GM18508 (cell line): Measurements from ENCODE around the gene C10orf120.

Experiments
- ATAC-seq: cut with Tn5 transposase; IDR thresholded peaks from one replicate; pipeline ENCODE4 v1.9.1; 2021; ENCODE audit warnings: moderate number of reproducible peaks; ENCODE audit not compliant: insufficient read depth, unreplicated experiment

The C10orf120 gene

DNA sequence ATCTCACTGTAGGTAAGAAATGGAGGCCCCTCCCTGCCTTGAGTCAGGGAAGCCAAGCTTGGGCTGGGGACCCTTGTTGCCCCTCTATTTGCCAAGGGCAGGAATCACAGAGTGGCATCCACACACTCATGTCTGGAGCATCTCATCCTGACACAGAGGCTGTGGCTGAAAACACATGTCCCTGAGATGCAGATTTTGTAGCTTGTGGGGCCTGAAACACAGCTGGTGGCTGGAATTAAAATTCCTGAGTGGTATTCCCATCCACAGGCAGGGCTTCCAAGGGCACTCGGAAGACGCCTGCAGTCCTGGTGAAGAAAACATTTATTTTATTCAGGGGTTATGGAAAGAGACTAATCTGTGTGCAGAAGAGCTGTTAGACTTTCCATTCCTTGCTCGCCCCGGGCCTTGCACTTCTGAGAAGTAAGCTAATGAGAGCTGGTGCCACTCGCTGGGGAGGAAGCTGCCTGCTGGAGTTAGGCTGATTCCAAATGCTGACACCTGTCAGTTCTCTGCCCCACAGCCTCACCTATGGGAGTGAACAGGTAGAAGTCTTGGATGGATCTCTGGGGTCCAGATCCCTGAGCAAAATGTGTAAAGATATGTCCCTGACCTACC lies 36.0 kb downstream of the C10orf120 start:
- no peak for ATAC-seq

DNA sequence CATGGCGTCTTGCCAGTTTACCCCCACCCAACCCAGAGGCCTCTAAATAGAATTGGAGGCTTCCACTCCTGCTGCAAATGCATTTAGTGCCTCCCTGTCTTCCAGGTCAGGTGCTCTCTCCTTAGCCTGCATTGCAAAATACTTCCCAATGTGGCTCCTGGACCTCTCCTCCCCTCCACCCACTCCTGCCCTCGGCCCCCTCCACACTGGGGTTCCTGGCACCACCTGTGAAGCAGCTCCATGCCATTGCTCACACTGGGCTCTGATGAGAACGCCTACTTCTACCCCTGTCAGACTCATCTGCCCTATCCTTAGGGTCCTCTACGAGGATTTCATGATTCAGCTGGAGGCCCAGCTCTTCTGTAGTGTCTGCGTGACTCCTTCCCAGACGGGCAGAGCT lies 37.4 kb downstream of the C10orf120 start:
- ATAC-seq: no peak

DNA sequence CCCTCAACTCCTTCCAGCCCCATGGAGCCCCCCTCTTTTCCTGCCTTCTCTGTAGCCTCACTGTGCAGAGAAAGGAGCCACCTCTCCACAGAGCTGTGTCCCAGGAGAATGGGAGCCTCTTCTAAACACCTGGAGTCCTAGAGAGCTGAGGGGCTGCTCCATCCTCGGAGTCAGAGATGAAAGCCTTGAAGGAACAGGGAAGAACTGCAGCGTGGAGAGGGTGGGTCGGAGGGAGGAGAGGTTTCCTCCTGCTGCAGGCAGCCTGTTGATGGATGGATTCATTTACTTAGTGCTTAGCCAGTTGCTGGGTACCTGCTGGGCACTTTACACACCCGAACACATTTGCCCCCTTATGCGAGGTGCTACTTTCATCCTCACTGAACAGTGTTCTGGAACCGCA lies 39.0 kb downstream of the C10orf120 start:
- no peak for ATAC-seq

DNA sequence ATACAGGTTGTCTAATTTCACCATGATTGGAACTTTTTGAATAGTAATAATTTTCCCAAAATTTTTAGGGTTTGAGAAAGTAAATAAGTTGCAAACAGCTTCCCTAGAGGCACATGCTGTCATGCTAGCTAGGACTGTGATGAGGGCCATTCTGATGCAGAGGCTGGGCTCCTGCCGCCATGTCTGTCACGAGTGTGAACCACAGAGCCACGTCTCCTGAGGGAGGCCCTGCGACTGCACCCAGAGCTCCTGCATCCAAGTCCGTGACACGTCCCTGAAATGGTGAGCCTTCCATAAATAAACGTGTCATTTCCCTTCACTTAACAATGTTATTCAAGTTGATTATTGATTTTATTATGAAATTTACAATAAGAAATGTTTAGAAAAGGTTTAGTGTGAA lies 40.0 kb downstream of the C10orf120 start:
- no peak for ATAC-seq

DNA sequence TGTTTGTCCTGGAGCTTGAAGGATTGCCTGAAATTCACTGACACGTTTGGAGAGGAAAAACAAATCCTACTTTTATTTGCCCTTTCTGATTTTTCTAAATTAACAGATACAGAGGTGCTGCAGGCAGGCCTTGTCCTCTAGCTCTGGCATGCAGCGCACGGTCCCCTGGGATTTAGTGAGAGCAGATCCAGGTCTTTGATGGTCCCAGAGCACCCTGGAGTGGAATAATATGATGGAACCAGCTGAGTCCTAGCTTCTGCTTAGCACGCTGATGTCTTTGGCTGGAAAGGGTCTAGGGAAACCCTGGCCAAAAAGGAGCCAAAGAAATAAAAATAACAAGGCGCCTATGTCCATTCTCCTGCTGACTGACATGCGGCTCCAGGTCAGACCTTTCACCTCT lies 40.5 kb downstream of the C10orf120 start:
- ATAC-seq: no peak

DNA sequence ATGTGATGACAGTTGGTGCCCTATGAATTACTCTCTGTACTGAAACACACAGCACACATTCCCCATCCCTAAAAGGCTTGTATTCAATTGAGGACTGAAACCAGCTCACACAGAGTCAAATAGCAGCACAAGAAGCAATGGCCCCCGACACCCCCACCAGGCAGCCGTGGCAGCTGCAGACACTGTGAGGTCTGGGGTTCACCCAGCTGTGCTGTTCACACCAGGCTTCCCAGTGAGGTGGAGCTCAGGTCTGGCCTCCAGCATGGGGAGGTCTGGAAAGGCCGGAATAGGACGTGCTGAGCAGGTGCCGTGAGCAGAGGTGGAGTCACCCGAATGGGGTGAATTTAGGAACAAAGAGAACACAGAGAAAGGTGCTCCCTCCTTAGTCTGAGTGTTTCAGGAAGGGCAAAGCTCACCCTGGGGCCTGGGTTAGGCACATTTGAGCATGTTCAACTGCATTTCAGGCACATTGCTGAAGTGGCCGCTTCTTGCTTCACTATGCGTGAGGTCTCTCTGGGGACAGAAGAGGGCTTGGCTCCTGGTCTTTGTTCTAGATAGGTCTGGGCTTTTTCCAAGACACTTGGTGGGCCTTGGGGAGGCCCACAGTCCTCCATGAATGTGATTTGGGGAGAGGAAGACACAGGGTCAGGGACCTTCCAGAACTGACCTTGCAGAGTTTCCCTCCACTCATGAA lies 41.1 kb downstream of the C10orf120 start:
- ATAC-seq: no peak

DNA sequence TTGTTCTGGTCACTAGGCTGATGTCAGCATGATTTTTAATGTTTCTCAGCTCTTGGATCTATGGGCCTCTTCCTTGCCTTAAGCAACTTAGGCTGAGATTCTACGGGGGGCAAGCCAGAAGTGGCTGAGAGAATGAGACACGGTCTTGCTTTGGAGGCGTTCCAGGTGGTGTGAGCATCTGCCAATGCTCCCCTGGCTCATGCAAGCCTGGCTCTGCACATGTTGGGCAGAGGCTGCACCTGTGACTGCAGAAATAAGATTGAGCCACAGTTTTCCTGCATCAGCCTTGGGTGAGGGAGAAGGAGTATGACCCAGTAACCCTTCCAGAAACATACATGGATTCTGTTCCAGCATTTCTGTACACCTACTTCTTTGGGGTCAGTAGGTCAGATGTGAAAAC lies 41.9 kb downstream of the C10orf120 start:
- no peak for ATAC-seq

DNA sequence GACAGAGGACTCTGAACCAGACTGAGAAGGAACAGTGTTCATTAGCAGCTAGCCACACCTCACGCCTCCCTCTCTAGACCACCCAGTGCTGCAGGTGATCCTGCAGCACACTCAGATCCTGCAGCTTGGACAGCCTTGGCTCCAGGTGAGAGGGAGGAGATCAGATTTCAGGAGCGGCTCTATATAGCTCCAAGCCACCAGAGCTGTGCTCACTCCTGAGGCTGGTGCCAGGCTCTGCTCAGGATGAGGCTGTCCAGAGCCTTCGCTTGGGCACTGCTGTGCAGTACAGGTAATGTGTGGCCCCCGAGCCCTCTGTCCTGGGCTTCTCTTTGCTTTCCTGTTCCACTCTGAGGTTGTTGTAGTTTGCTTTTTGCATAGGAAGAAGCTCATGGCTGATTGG lies 42.4 kb downstream of the C10orf120 start:
- no peak for ATAC-seq

DNA sequence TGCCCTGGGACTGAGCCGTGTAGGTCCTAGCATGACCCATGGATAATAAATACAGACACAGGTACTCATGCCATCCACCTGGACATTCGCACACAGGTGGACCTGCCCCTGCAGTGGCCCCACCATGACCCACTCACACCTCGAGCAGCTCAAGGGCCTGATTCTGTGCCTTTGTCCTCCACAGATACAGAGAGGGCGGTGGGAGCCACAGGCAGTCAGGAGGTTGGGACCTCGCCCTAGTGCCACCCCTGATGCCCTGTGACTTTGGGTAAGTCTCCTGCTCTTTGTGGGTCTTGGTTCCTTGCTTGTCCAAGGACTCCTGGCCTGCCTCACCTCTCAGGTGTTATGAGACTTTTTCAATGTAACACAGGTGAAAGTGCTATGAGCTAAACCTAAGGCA lies 42.9 kb downstream of the C10orf120 start:
- ATAC-seq: no peak

DNA sequence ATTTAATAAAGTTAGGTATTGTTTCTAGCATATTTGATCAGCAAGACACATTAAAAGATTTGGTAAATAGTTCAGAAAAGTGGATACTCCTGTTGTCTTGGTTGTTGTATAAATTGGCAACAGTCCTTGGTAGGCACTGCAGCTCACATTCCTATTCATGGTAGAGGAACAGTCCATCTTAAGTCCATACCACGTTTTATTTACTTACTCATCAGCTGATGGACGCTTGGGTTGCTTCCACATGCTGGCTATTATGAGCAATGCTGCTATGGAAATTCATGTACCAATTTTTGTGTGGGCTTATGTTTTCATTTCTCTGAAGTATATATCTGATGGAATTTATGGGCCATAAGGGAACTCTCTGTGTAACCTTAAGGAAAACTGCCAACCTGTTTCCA lies 43.3 kb downstream of the C10orf120 start:
- ATAC-seq: no peak

DNA sequence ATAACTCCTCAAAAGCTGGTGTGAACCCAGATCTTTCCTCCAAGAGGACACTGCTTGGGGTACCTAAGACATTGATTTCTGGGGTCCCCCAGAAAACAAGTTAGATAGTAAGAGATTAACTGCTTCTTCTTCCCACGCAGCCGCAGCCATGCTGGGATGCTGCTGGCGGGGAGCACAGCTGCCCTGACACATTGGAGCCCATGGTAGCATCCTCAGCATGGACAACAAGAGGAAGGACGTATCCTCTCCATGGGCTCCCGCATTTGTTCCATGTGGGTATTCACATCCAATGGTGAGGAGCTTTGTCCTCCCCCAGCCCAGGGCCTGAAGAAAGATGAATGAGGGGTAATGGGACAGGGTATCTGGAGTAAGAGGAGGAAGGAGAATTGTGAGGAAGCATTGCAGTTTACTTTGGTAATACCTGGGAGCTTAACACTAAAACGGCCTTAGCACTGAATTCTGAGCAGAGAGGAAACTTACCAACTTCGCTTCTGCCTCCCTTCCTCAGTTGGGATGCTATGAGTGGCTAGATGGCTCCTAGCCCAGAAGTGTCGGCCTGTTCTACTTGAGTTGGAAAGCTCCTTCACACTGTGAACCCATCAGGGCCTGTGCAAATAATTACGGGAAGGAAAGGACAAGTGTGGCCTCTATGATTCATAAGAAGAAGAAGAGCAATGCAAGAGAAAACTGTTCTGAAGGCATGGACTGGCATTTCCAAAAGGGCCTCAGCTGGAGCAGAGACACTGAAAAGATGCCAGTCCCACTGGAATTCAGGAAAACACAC lies 43.9 kb downstream of the C10orf120 start:
- no peak for ATAC-seq

DNA sequence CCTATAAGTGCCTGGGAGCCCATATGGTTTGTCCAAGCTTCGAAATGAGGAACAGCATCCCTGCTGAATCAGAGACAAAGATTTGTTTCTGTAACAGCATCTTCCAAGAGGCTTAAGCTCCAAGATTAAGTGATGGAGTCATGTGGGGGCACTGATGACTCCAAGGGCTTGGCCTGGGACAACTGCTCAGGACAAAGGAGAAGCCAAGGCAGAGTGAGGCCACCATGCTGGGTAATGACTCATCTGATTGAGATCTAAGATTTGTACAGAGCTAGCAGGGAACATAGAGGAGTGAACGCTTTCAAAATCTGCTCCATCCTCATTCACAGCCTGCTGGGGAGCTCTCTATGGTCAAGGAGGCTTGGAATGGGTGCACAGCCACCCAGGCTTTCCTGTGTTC lies 49.3 kb downstream of the C10orf120 start:
- ATAC-seq: no peak

DNA sequence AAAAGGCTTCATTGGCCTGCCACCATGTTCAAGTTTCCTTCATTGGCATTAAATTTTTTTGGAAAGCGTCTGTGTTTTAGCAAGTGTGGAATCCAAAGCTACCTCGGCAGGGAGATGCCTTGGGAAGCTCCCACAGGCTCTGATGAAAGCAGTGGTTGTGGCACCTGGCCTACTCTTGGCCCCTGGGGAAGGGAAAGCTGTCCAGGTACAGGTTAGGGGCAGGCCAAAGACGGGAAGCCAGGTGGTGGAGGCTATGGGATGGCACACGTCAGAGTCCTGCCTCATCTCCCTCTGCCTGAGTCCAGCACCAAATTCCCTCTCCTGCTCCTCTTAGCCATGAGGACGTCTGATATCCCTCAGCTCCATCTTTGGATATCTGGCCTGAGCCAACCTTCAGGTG lies 49.7 kb downstream of the C10orf120 start:
- no peak for ATAC-seq

DNA sequence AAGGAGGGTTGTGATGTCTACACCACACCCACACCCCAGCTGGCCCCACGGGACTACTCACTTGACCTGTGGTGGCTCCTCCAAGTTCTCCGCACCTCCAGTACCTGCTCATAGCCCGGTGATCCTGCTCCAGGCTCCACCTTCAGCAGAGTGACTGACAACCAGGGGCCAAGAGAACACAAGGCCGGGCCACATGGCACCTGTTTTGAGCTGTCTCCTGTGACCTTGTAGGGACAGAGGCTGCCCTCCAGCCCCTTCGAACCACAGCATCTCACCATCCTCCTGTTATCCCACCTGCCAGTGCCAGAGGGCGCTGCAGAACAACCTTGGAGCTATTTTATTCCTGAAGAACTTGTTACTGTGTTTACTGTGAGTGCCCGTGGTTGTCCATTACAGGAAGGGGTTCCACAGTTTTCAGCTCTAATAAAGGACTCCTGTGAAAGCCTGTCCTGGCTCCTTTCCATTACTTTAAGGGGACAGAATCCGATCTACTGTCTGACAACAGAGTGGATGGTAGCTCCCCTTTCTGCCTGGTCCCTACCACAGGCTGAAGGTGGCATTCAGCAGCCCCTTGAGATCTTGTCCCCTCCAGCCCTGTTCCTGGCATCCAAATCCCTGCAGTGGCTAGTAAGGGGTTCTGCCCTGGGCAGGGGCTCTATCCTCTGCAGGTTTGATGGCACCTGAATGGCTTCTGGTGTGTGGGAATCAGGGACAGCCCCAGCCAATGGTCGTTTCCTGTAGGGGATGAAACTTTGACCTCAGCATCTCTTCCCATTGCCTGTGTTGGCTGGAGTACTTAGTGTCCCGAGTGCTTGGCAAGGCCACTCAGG lies 50.8 kb downstream of the C10orf120 start:
- ATAC-seq: no peak
